HUES48 (cell line): ENCODE data around the gene WDR54.

Experiments
- H3K27ac ChIP-seq: one replicate; pipeline ENCODE4 v1.7.0; 2013; ENCODE audit warnings: low read depth, low read length, inconsistent platforms
- H3K27me3 ChIP-seq: 2 replicates; pipeline ENCODE4 v1.6.1; 2013; ENCODE audit warnings: mild to moderate bottlenecking, low read length; ENCODE audit not compliant: control insufficient read depth, insufficient read depth
- H3K36me3 ChIP-seq: 2 replicates; pipeline ENCODE4 v1.6.1; 2013; ENCODE audit warnings: low read length; ENCODE audit not compliant: control insufficient read depth, insufficient read depth
- H3K4me1 ChIP-seq: 2 replicates; pipeline ENCODE4 v1.6.1; 2013; ENCODE audit warnings: mild to moderate bottlenecking, low read length; ENCODE audit not compliant: control insufficient read depth, insufficient read depth
- H3K4me3 ChIP-seq: 2 replicates; pipeline ENCODE4 v1.5.1; 2013; ENCODE audit warnings: mild to moderate bottlenecking, low read depth, low read length
- H3K9ac ChIP-seq: 2 replicates; pipeline ENCODE4 v1.6.1; 2013; ENCODE audit warnings: mild to moderate bottlenecking, low read depth, low read length, moderate library complexity
- H3K9me3 ChIP-seq: 2 replicates; pipeline ENCODE4 v1.6.1; 2013; ENCODE audit warnings: low read length; ENCODE audit not compliant: control insufficient read depth, insufficient read depth

Gene WDR54

DNA sequence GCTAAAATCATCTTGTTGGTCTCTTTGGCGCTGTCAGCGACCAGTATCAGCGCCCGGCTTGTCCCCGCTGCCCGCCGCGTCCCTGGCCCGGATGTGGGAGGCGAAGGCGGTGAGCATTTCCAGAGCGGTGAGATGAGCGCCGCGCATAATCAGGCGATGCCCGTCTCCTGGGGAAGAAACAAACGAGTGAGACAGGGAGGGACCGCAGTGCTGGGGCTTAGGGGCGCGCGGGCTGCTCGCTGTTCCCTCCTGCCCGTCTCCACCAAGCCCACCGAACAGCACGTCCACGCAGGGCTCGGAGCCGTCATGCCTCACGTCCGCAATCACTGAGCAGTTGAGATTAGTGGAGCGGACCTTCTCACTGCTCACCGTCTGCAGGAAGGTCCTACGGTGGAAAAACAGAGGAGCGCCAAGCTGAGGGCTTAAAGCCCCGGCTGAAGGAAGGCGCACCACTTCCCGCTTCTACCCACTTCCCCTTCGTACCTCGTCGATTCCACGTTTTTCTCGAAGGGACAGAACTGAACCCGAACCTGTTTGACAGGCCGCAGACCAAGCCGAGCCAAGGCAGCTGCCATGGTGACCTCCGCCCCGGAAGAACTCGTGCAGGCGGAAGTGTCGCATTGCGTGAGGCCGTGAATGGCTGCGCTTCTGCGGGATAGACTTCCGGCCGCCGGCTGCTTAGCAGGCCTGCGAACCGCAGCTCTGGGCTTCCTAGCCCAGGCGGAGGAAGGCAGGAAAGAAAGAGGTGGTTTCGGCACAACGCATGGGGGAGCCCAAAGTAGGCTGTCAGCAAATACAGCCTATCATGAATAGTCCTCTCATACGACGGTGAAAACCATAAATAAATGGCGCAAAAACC is 50.8 kb downstream of the WDR54 start, which contains the start of gene MRPL53:
Gene MRPL53, minus strand, starts transcription at position 595 of the 859 bp plus-strand sequence. Its CDS starts 20 bp downstream, at position 575.
- no peaks in the 10 kb centered on the region for H3K9me3 ChIP-seq
- H3K4me1 ChIP-seq, result peaks cover 10% of the 10 kb centered on the region; the same call in 1 of the 2 replicates
- H3K36me3 ChIP-seq, result peaks cover 22% of the 10 kb centered on the region
- peak within 1 kb of the TSS; percentile 95 for H3K27ac ChIP-seq
- H3K9ac ChIP-seq, result peak within 1 kb of the TSS; percentile 81
- H3K4me3 ChIP-seq, result peak within 1 kb of the TSS; percentile 99
- H3K27me3 ChIP-seq, result no peaks in the 10 kb centered on the region

GRCh38 chr2:74472945-74473258 is 51.4 kb downstream of the WDR54 start:
- Histone ChIP-seq H3K27ac (peak overlapping the region; percentile 95), H3K9ac (peak overlapping the region; percentile 81), H3K4me1 (peaks cover 10% of the 10 kb centered on the region; the same call in 1 of the 2 replicates), H3K36me3 (peaks cover 27% of the 10 kb centered on the region), H3K4me3 (peak overlapping the region; percentile 99), H3K27me3 (no peaks in the 10 kb centered on the region), H3K9me3 (no peaks in the 10 kb centered on the region)

- no peak overlapping the region for H3K27ac ChIP-seq
- H3K9ac ChIP-seq, result no peak overlapping the region
- no peaks in the 10 kb centered on the region for H3K27me3 ChIP-seq
- H3K4me3 ChIP-seq, result no peak overlapping the region
- peaks cover 31% of the 10 kb centered on the region for H3K36me3 ChIP-seq
- no peaks in the 10 kb centered on the region for H3K9me3 ChIP-seq
- peaks cover 10% of the 10 kb centered on the region; the same call in 1 of the 2 replicates for H3K4me1 ChIP-seq
Observed at GRCh38 chr2:74474481-74474880, 53.0 kb downstream of the WDR54 start.

DNA sequence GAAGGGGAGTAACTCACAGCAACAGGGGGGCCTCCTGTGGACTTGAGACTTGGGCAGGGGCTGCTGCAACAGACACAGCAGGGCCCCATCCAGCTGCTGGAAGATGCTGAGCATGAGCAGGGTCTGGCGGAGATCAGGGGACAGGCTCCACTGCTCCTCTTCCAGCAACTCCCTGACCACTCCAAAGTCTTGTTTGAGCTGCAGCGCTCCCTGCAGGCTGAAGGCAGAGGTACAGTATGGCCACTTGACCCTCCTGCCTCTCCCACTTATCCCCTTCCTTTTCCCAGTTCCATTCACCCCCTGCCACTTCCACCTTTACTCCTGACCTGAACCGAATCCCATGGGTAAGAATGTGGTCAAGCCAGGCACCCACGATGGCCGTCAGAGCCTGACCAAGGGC is 53.4 kb downstream of the WDR54 start:
- Histone ChIP-seq H3K36me3 (peaks cover 36% of the 10 kb centered on the region), H3K4me3 (no peak overlapping the region), H3K9ac (no peak overlapping the region), H3K27me3 (no peaks in the 10 kb centered on the region), H3K9me3 (no peaks in the 10 kb centered on the region), H3K4me1 (peaks cover 10% of the 10 kb centered on the region; the same call in 1 of the 2 replicates), H3K27ac (no peak overlapping the region)
